ENCODE measurements around the gene B3GNT9.

Gene B3GNT9

GRCh38 chr16:67184995-67185650 lies 34.3 kb upstream of the B3GNT9 start:
- DNase-seq: peak; percentile 83

GRCh38 chr16:67184453-67184994 lies 33.7 kb upstream of the B3GNT9 start:
- peak; percentile 18 for DNase-seq

- peak; percentile 88 for DNase-seq
These were observed 33.0 kb upstream of the B3GNT9 start, which contains the start of gene MATCAP1 for GRCh38 chr16:67183627-67184452. MATCAP1 (minus strand) TSS chr16:67183963; CDS start chr16:67180610, 3,353 bp downstream.

GRCh38 chr16:67183284-67183626 lies 32.5 kb upstream of the B3GNT9 start:
- DNase-seq: no peak

- no peak for DNase-seq
These were observed 31.5 kb upstream of the B3GNT9 start for GRCh38 chr16:67182288-67182687.

- no peak for DNase-seq
These were observed 30.5 kb upstream of the B3GNT9 start for GRCh38 chr16:67181346-67181745.

GRCh38 chr16:67180166-67180565 lies 29.4 kb upstream of the B3GNT9 start:
- no peak for DNase-seq

GRCh38 chr16:67179421-67180080 lies 28.8 kb upstream of the B3GNT9 start:
- DNase-seq: no peak

GRCh38 chr16:67177743-67178699 lies 27.2 kb upstream of the B3GNT9 start:
- peak; percentile 47 for DNase-seq

- no peak for DNase-seq
These were observed 25.9 kb upstream of the B3GNT9 start for GRCh38 chr16:67176662-67177061.

- no peak for DNase-seq
These were observed 24.0 kb upstream of the B3GNT9 start for GRCh38 chr16:67174706-67175231.

- peak; percentile 57 for DNase-seq
These were observed 23.3 kb upstream of the B3GNT9 start for GRCh38 chr16:67173808-67174705.

- DNase-seq: no peak
These were observed 22.5 kb upstream of the B3GNT9 start for GRCh38 chr16:67173323-67173722.

- DNase-seq: no peak
These were observed 20.3 kb upstream of the B3GNT9 start for GRCh38 chr16:67170949-67171649.

- DNase-seq: no peak
These were observed 19.6 kb upstream of the B3GNT9 start, which contains the start of gene NOL3 for GRCh38 chr16:67170168-67170948. NOL3 (plus strand) TSS chr16:67170538.

GRCh38 chr16:67169642-67170167 lies 18.9 kb upstream of the B3GNT9 start:
- DNase-seq: no peak

- DNase-seq: no peak
These were observed 18.2 kb upstream of the B3GNT9 start for GRCh38 chr16:67169011-67169451.

- no peak for DNase-seq
These were observed 16.8 kb upstream of the B3GNT9 start for GRCh38 chr16:67167588-67167987.

- no peak for DNase-seq
These were observed 15.9 kb upstream of the B3GNT9 start for GRCh38 chr16:67166598-67167168.

Measured in activated CD8-positive, alpha-beta memory T cell treated with anti-CD3 and anti-CD28 coated beads, Interleukin-2, amount 50 U/mL, for 4 hours (primary cell).